Activated effector memory CD4-positive, alpha-beta T cell treated with Interleukin-2 at 50 U/mL for 16 hours (primary cell): ENCODE measurements around the gene GALNTL6.

Source experiments
- DNase-seq: peaks from one replicate; pipeline ENCODE4 v3.0.0-alpha.2; 2020

Gene GALNTL6

DNA sequence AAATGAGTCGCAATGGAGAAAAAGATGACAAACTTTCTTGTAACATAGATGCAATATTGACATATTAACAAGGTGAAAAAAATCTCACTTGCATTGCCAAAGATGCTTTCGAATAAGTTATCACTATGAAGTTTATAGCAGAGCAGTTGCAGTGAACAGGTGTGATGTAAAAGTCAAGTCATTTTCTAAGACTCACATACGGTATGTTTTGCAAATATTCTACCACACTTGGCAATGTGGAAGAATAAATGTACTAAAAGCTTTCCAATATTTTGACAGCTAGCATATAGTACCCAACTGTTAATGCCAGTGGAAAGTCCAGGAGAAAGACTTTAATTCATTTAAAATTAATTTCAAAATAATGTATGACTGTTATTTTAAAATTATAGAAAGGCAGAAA, 76.5 kb downstream of the GALNTL6 start:
- no peak for DNase-seq

DNA sequence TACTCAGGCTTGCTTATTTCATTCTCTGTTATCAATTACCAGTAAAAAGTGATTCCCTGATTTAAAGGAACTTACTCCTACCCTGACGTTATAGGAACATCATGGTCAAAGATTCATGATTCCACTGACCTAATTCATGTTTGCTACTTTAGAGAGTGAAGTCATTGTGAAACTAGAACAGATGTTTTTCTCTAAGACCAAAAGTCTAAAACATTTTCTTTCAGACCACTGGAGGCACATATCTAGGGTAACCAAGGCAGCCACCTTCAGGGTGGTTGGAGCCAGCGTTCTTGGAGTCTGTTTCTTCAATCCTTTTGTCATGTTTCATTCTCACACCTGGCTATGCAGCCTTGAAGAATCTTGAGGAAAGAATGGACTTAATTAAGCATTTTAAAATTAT, 77.8 kb downstream of the GALNTL6 start:
- no peak for DNase-seq

DNA sequence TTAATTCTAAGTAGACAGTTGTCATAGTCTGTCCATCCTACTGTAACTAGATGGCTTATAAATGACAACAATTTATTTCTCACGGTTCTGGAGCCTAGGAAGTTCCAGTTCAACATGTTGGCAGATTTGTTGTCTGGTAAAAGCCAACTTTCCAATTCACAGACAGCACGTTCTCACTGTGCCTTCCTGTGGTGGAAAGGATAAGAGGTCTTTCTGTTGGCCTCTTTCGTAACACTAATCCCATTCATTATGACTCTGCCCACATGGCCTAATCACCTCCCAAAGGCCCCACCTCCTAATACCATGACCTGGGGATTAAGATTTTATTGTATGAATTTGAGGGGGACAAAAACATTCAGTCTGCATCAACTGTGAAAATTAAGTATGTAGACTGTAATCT, 83.2 kb downstream of the GALNTL6 start:
- no peak for DNase-seq

DNA sequence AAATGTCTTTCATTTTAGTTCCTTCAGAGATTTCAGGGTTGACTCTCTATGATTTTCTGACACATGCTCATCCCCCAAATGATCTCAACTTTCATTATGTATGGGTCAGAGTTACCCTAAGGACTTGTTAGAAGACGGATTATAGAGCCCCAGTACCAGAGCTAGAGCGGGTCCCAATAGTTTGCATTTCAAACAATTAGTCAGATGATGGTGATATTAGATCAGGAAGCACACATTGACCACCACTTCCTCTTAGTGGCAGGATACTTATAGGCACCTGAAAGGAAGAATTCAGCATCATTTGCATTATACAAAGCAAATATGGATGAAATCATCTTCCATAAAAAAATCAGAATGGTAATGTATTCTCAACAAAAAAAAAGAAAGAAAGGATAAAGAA, 106.1 kb downstream of the GALNTL6 start:
- no peak for DNase-seq

DNA sequence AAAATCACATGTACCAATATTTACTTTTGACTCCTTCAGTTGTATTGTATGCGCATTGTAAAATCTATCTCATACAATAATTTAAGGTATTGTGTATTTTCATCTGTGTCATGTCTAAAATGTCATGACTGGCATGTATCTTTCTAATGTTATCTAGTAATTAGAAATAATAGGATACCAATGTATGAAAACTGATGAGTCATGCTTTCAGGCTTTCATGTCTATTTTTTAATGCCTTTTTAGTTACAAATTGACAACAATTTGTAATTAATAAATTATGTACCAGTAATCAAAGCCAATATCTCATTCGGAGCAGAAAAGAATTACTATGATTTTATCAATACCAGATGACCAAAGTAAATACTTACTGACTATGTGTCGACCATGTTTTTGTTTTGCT, 107.7 kb downstream of the GALNTL6 start:
- DNase-seq, result no peak

DNA sequence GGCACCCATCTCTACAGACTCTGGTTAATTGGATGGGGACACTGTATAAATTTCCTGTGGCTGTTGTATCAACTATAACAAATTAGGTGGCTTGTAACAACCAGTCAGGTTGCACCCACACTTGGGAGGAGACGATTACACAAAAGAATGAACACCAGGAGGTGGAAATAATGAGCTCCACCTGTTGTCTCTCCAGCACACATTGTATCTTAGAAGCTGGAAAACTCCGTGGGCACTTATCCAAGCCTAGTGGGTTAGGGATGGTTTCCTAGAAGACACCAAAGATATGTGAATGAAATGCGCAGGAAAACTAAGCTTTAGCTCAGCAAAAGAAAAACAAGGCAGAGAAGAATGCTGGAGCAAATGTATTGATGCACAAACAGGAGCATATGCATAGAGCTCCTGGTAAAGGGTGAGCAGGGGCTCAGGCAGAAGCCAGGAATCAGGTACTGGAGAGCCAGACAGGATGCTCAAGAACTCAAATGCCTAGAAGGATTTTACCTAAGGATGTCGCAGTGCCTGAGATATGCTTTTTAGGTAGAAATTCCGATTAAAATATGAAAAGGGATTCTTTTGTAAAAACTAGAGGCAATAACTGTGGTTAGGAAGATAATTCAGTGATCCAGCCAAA, 111.7 kb downstream of the GALNTL6 start:
- DNase-seq, result no peak

DNA sequence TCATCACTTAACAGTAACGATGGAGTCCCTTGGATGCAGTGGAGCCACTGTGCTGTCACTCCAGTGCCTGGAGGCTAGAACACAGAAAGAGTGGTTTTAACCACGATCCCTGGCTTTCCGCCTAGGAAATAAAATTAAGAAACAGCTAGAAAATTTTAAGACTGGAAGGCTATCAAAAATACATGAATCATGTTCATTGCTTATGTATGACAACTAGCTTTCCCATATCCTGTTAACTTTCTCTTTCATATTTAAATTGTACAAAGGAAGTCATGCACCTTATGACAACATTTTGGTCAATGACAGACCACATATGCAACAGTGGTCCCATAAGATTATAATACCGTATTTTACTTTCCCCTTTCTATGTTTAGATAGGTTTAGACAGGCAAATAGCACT, 115.1 kb downstream of the GALNTL6 start:
- no peak for DNase-seq

DNA sequence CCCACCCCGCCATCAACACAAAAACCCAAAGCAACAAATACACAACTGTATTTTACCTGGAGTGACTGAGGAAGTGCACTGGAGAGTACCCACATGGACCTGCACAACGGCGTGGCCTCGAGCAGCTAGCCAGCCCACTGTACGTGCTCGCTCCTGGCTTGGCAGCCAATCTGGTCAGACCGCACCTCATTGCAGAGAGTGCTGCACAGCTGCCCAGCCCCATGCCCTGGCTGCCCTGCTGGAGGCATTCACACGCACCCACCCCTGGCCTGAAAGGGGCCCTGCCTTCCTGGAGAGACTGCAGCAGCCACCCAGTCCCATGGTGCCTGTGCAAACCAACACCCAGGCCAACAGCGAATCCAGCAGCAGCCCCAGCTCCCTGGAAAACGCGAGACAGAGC, 116.3 kb downstream of the GALNTL6 start:
- no peak for DNase-seq

DNA sequence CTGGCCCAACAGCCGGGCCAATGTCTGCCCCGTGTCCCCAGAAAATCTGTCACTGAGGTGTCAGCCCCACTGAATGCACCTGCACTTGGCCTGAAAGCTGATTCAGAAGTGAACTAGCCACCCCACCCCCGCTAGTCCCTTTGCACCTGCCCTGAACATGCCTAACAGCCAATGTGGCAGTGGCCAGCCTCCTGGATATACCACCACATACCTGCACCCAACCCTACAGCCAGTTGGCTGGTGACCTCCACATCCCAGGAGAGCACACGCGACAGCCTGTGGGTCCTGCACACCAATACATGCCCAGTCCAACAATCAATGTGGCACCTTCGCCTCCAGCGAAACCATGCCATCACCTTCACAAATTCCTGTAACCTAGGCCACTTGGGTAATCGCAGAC, 116.7 kb downstream of the GALNTL6 start:
- no peak for DNase-seq

DNA sequence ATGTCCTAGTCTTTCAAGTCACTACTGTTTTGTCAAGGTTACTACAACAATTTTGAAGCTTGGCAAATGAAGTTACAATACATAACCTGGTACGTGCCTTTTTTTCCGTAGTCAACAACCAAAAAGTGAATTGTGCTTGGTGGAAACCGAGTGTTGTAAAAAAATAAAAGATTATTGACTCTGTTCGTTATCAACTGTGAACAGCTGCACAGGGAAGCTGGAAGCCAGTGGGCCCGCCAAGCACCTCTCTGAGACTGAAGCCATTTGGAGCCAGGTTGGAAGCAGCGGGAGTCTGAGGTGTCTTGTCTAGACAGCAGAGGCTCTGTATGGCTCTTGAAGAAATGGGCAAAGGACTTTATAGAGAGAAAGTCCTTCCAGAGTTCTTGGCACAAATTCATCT, 119.0 kb downstream of the GALNTL6 start:
- no peak for DNase-seq

DNA sequence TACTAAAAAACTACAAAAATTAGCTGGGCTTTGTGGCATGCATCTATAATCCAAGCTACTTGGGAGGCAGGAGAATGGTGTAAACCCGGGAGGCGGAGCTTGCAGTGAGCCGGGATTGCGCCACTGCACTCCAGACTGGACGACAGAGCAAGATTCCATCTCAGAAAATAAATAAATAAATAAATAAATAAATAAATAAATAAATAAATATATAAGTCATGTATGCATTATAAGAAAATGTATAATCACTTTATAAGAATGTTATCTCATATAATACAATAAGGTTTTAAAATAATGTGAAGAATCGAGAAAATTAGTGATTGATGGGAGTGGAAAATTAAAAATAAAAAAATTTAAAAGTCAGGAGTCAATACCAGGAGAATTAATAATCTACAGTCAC, 127.5 kb downstream of the GALNTL6 start:
- DNase-seq, result no peak

DNA sequence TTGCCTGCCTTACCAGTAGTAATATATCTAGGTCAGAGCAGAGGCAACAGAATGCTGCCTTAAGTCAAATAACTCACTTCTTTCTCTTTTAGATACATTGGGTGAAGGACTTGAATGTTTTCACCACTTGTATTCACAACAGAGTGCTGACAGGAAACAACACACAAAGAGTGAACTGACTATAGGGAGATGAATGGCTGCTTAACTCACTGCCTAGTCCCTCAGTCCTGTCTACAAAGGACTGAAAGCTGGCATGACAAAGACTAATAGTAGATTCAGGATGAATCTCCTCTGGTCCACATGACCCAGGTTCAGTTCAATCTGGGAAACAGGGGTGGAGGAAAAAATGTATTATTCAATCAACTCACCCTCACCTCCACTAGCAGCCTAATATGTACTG, 134.2 kb downstream of the GALNTL6 start:
- no peak for DNase-seq

DNA sequence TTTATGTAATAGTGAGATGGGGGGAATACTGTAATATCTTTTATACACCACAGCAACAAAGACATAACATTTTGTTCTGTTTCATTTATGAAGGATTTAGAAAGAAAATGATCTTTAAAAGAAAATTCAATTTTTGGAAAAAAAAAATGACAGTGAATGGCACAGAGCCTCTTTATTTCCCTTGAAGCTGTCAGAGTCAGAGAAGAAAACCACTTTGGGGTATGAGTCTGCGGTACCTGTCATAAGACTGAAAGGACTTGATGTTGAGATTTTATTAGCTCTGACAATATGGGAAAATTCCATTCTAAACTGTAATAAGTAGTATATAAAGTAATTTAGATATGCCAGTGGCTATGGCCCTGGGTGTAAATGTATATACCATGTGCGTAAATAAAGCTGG, 134.8 kb downstream of the GALNTL6 start:
- DNase-seq, result no peak

DNA sequence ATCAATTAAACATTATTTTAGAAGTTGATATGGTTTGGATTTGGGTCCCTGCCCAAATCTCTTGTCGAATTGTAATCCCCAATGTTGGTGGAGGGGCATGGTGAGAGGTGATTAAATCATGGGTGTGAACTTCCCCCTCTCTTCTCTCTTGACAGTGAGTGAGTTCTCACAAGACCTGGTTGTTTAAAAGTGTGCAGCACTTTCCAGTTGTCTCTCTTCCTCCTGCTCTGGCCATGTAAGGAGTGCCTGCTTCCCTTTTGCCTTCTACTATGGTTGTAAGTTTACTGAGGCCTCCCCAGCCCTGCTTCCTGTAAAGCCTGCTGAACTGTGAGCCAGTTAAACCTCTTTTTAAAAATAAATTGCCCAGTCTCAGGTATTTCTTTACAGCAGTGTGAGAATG, 141.4 kb downstream of the GALNTL6 start:
- DNase-seq, result no peak

DNA sequence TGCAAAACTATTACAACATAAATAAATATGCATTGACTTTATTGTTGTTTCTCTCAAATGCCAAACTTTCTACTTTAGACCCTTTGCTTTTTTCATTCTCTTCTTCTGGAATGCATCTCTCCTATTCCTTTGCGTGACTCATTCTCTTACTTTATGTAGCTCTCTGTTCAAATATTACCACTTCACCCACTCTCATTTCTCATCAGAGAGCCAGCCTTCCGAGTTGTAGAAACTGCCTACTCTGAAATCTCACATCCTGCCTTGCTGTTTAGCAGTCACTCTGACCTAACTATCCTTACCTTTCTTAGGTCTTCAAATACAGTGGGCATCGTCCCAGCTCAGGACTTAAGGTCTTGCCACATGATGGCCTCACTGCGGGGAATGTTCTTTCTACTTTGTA, 143.5 kb downstream of the GALNTL6 start:
- DNase-seq, result no peak

DNA sequence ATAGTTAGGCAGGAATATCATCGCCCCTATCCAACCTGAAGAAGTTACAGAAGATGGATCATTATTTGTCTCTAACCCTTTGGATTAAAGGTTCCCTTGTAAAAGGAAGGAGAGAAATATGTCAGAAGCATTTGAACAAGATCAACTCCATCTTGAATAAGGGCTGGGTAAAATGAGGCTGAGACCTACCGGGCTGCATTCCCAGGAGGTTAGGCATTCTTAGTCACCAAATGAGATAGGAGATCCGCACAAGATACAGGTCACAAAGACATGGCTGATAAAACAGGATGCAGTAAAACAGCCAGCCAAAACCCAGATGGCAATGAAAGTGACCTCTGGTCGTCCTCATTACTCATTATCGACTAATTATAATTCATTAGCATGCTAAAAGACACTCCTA, 148.9 kb downstream of the GALNTL6 start:
- no peak for DNase-seq

DNA sequence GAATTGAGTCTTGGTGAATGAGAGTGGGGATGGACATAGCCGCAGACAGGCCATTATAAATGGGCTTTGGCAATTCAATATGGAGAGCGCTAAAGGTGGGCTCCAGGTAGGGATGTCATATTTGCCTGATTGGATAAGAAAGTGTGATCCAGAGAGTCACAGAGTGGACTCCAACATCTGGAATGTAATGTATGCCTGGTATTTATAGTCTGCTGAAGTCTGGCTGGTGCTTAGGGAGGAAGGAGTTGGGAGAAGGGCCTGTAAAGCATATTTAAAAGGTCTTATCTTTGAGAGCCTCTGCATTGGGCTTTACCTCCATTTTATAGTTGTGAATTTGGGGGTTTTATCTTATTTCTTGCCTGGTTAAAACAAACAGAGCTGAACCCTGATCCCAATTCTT, 153.2 kb downstream of the GALNTL6 start:
- no peak for DNase-seq

DNA sequence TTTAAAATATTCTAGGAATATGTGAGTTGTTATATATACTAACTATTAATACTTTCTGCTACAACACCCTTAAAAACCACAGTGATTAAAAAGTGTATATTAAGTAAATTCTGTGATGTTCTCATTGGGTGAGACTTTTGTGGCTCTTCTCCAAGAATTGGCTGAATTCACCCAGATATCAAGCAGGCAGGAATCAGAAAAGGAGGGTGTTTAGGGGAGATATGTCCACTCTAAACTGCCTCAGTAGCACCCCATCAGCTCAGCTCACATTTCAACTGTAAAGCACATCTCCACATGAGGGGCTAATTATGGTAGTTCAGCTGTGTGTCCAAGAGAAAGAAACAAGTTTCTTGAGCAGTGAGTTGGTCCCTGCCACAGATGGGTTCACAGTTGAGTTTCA, 165.0 kb downstream of the GALNTL6 start:
- DNase-seq, result no peak

DNA sequence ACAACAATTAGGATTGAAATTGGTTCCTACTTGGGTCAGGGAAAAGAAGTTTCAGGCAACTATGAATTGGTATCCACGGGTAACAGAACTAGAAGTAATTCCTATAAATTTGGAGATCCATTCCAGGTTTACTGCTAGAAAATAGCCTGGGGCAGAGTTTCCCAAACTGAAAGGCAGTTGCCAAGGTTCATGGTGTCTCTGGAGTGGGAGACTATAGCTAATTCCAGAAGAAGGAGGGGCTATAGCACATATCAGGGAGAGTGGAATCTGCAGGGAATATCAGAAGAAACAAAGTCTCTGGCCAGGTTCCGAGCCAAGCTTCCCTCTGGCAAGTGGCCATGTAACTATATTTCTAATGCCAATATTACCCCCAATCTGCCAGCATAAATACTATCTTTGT, 166.3 kb downstream of the GALNTL6 start:
- no peak for DNase-seq

DNA sequence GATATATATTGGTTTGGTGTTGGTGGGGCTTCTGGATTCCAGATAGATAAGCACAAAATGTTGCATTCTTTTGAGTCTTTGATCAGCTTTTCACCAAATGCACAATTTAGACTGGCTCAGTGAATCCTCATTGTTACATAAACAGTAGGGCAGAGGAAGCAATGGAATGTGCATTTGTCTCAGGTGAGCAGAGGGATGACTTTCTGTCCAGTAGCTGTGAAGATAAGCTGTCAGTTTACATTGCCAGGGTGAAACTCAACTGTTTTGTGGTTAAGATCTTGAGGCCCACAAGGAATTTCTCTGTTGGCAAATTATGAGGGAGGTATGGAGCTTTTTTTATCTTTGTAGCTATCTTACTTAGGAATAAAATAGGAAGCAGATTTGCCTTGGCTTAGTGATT, 168.0 kb downstream of the GALNTL6 start:
- DNase-seq, result no peak

DNA sequence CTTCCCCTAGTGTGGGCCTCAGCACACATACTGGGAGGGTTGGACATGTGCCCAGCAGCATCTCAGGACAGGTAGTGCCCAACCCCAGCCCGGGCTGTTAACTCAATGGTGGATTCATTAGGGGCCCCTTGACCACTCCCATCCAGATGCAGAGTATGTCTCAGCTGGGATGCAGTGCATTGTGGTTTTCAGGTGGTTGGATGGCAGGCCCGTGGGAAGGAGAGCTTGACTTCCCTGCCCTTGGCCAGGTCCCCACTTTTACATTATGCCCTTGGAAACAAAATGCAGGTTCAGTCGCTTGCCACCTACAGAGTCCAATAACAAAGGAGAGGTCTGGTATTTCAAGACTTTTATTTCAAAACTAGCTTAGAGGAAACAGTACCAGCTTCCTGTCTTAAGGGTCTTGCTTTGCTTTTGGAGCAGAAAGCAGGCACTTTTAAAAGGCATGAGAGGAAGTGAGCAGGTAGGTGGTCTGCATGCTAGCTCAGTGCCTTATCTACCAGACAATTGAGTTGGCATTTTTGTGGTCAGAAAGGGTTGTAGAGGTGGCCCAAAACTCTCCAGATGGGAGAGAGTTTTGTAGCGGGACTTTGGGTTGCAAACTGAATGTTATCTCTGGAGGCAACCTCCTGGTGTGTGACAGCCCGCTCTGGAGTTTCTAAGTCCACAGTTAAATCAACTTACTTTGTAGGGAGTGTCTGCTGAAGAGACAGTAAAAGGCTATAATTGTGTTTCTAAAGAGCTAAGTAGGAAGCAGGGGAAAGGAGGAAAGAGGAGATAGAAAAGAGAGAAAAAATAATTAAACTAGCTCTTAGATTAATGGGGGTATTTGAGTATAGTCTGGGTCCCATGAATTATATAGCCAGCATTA, 171.0 kb downstream of the GALNTL6 start:
- no peak for DNase-seq

DNA sequence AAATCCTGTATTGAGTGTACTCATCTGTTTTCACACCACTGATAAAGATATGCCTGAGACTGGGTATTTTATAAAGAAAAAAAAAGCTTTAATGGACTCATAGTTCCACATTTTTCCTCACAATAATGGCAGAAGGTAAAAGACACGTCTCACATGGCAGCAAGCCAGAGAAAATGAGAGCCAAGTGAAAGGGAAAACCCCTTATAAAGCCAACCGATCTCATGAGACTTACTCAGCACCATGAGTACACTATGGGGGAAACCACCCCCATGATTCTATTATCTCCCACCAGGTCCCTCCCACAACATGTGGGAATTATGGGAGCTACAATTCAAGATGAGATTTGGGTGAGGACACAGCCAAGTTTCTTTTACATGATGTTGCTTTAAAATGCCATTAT, 171.9 kb downstream of the GALNTL6 start:
- no peak for DNase-seq

DNA sequence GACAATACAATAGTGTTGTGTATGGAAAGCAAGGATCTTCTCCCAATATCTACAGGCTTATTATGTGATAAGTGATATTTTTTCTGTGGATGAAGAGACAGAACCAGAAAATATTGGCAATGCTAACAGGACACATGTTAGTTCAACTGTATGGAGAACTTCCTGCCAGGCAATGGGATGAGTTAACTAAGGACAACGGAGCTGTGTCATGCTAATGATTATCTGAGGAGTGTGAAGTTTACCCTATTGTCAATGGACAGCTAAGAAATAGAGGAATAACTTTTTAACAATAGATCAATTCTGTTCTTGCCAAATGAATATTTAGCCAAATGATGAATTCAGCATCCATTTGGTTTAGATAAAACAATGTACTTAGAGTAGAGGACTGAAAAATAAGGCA, 180.0 kb downstream of the GALNTL6 start:
- no peak for DNase-seq

DNA sequence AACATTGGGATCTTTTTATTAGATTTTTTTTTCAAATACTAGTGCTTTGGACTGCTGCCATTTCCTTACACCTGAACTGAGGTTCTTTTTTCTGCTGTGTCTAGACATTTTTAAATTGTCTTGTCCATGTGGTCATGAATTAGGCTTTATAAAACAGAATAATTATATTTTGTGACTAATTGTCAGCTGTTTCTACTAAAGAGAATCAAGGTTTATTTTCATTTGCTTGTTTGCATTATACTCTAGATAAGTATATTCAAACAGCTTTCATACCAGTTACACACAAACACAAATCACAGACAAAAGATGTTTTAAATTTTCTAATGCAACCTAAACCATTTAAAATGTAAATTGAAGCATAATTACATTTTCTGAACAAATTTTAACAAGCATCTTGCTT, 194.7 kb downstream of the GALNTL6 start:
- DNase-seq, result no peak
